ENCODE measurements around the gene CENPX. TPM values are rescaled to one million over a fixed set of nuclear protein-coding genes. Genes with fewer than 3 reads are reported as not detected.

Gene CENPX
- total RNA-seq, 2 experiments from 2014 or later = 57.3 to 73.0 TPM

DNA sequence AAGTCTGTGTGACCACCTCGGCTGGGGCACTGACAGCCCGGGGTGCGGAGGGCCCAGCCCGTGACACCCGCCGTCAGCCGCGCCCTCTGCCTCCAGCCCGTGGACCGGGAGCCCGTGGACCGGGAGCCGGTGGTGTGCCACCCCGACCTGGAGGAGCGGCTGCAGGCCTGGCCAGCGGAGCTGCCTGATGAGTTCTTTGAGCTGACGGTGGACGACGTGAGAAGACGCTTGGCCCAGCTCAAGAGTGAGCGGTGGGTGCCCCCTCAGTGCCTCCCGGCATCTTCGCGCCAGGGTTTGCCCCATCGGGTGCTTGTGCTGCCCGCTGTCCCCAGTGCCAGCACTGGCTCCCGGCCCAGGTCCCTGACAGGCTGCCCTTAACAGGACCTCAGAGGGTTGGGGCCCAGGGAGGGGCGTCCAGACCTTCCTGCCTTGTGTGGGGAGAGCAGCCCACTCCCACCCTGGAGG, 13.7 kb downstream of the CENPX start:
- DNase-seq = no peak
- Mint-ChIP-seq H3K4me3 (no peak overlapping the region), H3K4me1 (no peaks in the 10 kb centered on the region), H3K9me3 (no peaks in the 10 kb centered on the region), H3K27ac (no peak overlapping the region), H3K36me3 (ENCODE audit: low read depth) (no peaks in the 10 kb centered on the region), H3K27me3 (no peaks in the 10 kb centered on the region)
- CTCF ChIA-PET = interaction anchor here (0.7 to 1.3 kb wide), 3 partner anchors 11 to 21 kb away, joined by 3 to 5 read pairs (median 3); no protein-coding TSS in a partner anchor
- POLR2A ChIA-PET = no interaction called here

DNA sequence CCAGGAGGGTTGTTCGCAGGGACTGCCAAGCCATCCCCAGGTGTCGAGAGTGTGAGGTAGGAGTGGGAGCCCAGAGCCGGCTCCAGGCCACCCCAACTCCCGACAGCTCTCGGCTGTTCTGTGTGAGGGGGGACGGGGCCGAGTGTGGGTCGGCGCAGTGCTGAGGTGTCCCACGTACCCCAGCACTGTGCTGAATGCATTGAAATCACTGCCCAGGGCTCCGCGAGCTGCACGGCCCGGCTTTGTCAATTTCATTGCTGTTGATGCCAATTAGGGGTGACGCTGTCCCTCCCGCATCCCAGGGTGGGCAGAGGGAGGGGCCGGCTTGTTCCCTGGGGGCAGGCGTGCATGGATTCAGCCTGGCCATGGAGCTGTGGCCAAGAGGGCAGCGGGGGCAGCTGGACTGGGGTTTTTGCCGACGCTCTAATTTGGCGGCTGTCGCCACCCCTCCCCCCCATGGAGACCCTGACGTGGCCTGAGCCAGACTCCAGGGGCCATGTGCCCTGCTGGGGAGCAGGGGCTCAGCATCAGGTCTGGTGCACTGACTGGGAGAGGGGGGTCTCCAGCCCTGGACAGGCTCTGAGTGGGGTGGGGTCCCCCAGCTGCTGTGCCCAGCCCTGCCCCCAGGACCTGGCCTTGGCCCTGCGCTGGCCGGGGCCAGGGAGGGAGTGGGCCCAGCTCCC, 14.3 kb downstream of the CENPX start:
- CTCF ChIA-PET = interaction anchor here (0.7 to 1.3 kb wide), 2 partner anchors 13 to 23 kb away, joined by 3 to 4 read pairs; partner anchors contain the start of gene RAC3
- Mint-ChIP-seq H3K9me3 (no peaks in the 10 kb centered on the region), H3K4me3 (no peak overlapping the region)

DNA sequence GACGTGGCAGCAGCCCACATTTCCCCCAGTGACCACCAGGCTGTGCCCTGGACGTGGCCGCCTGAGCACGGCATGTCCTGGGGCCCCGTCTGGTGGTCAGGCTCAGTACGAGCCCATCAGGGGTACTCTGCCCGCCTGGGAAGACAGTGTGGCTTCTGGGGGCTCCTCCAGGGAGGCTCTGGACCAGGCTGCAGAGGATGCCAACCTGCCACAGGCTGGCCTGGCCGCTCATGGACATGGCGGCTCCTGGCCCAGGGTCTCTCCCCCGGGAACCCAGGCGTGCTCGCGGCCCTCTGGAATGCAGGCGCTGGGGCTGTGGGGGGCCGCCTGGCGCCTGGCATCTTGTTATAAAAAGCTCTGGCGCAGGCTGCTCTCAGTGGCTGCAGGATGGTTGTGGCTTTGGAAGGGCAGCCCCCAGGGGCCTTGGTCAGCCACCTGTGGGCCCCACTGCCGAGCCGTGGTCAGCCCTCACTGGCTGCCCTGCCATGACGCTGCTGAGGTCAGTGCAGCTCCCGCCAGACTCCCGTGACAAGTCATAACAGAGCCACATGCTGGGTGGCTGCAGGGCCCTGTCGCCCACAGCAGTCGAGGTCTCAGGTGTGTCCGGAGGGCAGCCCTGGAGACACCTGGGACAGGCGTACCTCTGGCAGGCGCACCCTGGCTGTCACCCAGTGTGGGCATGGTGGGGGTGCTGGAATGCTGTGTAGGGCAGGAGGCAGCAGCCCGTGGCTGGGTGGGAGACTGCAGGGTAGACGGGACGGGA, 15.0 kb downstream of the CENPX start:
- DNase-seq = no peak
- H3K36me3 Mint-ChIP-seq (ENCODE audit: low read depth) = no peaks in the 10 kb centered on the region
- ChIA-PET CTCF (interaction anchor here (1.3 kb wide), 1 partner anchor 23 kb away, joined by 4 read pairs; the partner anchor contains the start of gene RAC3), POLR2A (no interaction called here)
- no peak overlapping the region for H3K4me3 Mint-ChIP-seq
- no peak overlapping the region for H3K27ac Mint-ChIP-seq
- H3K9me3 Mint-ChIP-seq = no peaks in the 10 kb centered on the region
- no peaks in the 10 kb centered on the region for H3K4me1 Mint-ChIP-seq
- no peaks in the 10 kb centered on the region for H3K27me3 Mint-ChIP-seq

More for the DNA sequence above, 14.3 kb downstream of the CENPX start:
- Mint-ChIP-seq H3K27ac (no peak overlapping the region), H3K27me3 (no peaks in the 10 kb centered on the region), H3K36me3 (ENCODE audit: low read depth) (no peaks in the 10 kb centered on the region), H3K4me1 (no peaks in the 10 kb centered on the region)
- DNase-seq = no peak
- POLR2A ChIA-PET = no interaction called here

DNA sequence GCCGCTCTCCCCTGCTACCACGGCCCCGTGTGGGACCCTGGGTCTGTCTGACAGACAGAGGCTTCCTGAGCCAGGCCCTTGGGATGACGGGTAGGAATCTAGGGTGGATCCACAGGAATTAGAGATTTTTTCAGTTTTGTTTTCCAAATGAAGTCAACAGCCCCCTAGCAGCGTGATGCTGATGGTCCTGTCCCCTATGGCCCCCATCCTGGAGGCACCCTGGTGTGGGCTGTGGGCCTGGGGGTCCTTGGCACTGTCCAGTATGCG, 15.5 kb downstream of the CENPX start:
- H3K9me3 Mint-ChIP-seq = no peaks in the 10 kb centered on the region
- CTCF ChIA-PET = no interaction called here
- POLR2A ChIA-PET = no interaction called here
- no peaks in the 10 kb centered on the region for H3K36me3 Mint-ChIP-seq (ENCODE audit: low read depth)
- no peak for DNase-seq
- no peak overlapping the region for H3K4me3 Mint-ChIP-seq
- no peaks in the 10 kb centered on the region for H3K4me1 Mint-ChIP-seq
- no peak overlapping the region for H3K27ac Mint-ChIP-seq
- no peaks in the 10 kb centered on the region for H3K27me3 Mint-ChIP-seq

DNA sequence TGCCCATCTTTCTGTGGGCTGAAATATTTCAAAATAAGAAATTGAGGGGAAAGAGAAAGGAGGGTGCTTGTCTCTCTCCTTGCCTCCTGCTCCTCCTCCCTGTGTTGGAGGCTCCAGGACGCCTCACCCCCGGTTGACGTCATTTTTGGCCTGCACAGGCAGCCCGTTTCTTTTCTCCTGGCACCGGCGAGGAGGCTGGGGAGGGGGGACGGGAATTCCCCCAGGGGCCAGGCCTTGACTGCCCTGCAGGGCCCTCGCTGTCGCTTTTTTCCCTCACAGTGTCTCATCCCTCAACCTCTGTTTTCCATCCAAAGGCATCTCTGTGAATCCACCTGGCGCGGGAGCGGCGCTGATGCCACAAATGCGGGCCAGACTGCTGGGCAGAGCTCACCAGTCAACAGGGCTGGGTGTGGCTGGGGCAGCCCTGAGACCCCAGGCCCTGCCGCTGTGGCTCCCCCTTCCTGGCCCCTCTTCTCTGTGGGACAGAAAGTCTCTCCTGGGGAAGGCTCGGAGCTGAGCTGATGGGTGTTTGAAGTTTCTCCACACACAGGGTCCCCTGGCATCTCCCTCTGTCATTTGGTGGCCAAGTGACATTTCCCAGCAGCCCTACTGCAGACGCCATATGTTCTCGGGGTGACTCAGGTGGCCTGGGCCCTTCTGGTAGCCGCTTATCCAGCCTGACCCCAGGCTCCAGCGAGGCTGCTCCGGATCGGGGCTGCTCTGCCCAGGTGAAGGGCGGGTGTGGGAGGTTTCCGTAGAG, 16.0 kb downstream of the CENPX start:
- Mint-ChIP-seq H3K27me3 (no peaks in the 10 kb centered on the region), H3K27ac (no peak overlapping the region), H3K4me1 (no peaks in the 10 kb centered on the region), H3K36me3 (ENCODE audit: low read depth) (no peaks in the 10 kb centered on the region), H3K9me3 (no peaks in the 10 kb centered on the region), H3K4me3 (no peak overlapping the region)
- ChIA-PET CTCF (no interaction called here), POLR2A (no interaction called here)
- DNase-seq = no peak

DNA sequence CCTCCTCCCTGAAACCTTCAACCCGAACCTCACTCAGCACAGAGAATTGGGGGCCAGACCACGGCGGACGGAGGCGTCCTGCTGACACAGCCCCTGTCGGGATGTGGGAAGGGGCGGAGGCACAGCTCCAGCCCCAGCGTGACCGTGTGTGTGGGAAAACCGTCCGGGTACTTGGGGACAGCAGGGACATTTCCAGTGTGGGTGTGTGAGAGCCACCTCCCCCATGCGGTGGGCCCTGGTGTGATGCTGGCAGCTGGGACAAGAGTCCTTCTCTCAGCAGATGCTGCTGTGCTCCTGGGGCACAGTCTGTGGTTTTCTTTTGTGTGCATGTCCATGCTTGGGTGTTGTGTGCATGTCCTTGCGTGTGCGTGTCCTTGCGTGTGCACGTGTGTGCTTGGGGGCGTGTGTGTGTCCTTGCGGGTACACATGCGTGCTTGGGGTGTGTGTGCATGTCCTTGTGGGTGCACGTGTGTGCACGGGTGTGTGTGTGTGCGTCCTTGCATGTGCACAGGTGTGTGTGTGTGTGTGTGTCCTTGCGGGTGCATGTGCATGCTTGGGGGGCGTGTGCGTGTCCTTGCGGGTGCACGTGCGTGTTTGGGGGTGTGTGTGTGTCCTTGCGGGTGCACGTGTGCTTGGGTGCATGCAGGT, 16.9 kb downstream of the CENPX start:
- CTCF ChIA-PET = no interaction called here
- no peak overlapping the region for H3K27ac Mint-ChIP-seq

DNA sequence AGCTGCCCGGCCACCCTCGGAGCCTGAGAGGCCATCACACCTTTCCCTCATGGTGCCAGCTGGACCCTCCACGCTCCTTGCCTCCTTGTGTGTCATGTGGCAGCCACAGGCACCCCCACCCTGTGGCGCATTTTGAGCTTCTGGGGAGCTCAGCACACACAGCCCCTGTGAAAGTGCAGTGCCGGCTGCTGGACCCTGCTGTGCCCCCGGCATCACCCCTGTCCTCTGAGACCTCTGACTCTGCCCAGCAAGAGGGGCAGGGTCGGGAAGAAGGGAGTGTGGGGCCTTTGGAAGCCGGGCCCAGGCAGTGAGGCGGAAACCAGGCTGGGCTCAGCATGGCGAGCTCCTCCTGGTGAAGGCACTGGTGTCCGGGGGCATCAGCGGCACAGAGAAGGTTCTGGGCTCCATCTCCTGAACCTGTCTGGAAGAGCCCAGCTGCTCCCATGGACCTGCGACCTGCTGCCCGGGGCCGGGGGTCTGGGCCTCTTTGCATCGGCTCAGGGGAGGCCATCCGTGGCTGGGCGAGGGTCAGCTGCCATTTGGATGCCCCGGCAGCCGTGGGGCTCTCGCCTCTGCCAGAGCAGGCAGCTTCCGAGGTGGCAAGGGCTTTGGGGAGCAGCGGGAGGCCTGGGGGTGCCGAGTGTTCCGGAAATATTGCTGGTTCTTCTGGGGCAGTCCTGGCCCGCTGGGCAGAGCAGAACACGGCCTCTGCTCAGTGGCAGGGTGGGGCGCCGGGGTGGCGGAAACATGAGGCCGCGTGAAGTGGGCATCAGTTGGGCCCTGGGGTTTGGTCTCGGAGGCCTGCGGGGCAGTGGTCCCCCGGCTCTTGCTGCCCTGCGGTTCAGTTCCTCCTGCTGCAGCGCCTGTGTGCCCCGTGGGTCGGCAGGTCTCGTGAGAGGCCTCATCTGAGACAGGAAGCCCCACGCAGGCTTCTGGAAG, 17.9 kb downstream of the CENPX start:
- CTCF ChIA-PET = interaction anchor here (0.6 to 1.2 kb wide), 2 partner anchors 15 to 45 kb away, joined by 3 read pairs; no protein-coding TSS in a partner anchor
- H3K4me3 Mint-ChIP-seq = no peak overlapping the region
- POLR2A ChIA-PET = no interaction called here
- no peaks in the 10 kb centered on the region for H3K4me1 Mint-ChIP-seq
- H3K36me3 Mint-ChIP-seq (ENCODE audit: low read depth) = no peaks in the 10 kb centered on the region
- H3K27me3 Mint-ChIP-seq = no peaks in the 10 kb centered on the region
- no peak for DNase-seq
- H3K27ac Mint-ChIP-seq = no peak overlapping the region
- no peaks in the 10 kb centered on the region for H3K9me3 Mint-ChIP-seq

More for the DNA sequence above, 16.9 kb downstream of the CENPX start:
- Mint-ChIP-seq H3K9me3 (no peaks in the 10 kb centered on the region), H3K27me3 (no peaks in the 10 kb centered on the region), H3K4me3 (no peak overlapping the region), H3K36me3 (ENCODE audit: low read depth) (no peaks in the 10 kb centered on the region), H3K4me1 (no peaks in the 10 kb centered on the region)
- DNase-seq = no peak
- POLR2A ChIA-PET = no interaction called here

DNA sequence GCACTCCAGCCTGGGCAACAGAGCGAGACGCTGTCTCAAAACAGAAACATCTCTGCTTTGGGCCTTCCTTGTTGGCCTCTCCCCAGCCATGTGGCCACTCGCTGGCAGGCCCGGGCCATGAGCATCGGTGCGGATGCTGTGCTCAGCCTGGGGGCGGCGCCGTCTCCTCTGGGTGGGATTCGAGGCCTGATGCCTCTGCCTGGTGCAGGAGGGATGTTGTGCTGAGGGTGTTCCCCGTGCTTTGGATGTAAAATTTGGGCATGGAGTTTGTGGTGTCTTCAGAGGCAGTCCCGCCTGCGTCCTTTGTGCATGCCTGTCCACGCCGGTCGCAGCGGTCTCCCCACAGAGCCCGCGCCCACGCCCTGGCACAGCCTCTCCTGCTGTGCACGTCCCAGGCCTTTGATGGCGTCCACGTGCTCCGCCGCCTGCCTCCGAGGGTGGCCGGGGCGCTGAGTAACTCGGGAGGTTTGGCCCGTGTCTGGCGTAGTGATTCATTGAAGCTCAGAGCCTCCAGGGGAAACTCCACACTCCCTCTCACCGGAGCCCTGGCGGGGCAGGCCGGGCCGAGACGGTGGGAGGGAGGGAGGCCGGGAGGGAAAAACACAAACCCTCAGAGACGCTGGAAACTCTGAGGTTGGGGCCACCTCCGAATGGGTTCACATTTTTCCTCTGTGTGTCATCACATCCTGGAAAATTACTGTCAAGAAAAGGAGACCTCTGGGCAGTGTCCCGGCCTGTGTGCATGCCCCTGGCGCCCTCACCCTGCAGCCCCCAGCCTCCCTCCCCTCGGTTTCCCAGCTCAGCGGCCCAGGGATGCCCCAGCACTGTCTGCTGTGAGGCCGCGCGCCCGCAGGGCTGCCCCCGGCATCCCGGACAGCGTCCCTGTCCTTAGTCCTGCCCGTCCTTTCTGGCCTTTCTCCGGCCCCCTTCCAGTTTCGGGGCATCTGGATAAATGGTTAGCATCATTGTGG, 19.0 kb downstream of the CENPX start:
- ChIA-PET CTCF (interaction anchor here (1.2 kb wide), 1 partner anchor 14 kb away, joined by 3 read pairs; no protein-coding TSS in a partner anchor), POLR2A (no interaction called here)
- Mint-ChIP-seq H3K36me3 (ENCODE audit: low read depth) (no peaks in the 10 kb centered on the region), H3K4me3 (no peak overlapping the region), H3K27me3 (no peaks in the 10 kb centered on the region), H3K4me1 (no peaks in the 10 kb centered on the region), H3K9me3 (no peaks in the 10 kb centered on the region), H3K27ac (no peak overlapping the region)
- no peak for DNase-seq

DNA sequence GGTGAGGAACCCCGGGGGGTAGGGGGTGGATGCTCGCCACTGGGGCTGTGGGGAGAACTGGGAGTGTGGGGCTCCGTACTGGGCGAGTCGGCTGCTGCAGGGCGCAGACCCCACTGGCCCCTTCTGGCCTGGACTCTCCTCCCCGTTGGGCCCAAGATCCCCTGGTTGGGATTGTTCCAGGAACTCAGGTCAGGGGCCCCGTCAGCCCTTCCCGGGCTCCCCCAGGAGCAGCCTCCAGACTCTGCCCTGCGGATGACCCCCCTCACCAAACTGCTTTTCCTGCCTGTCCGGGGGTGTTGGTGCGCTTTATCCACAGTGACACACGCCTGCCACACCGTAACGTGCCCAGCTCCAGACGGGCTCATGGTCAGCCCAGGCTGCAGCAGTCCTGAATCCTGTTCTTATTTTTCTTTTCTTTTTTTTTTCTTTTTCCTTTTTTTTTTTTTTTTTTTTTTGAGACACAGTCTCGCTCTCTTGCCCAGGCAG, 21.1 kb downstream of the CENPX start:
- Mint-ChIP-seq H3K36me3 (ENCODE audit: low read depth) (no peaks in the 10 kb centered on the region), H3K9me3 (no peaks in the 10 kb centered on the region), H3K27me3 (no peaks in the 10 kb centered on the region), H3K4me1 (no peaks in the 10 kb centered on the region), H3K27ac (no peak overlapping the region), H3K4me3 (no peak overlapping the region)
- ChIA-PET POLR2A (interaction anchor here (0.7 kb wide), 1 partner anchor 75 kb away, joined by 6 read pairs; no protein-coding TSS in a partner anchor), CTCF (no interaction called here)
- DNase-seq = no peak

DNA sequence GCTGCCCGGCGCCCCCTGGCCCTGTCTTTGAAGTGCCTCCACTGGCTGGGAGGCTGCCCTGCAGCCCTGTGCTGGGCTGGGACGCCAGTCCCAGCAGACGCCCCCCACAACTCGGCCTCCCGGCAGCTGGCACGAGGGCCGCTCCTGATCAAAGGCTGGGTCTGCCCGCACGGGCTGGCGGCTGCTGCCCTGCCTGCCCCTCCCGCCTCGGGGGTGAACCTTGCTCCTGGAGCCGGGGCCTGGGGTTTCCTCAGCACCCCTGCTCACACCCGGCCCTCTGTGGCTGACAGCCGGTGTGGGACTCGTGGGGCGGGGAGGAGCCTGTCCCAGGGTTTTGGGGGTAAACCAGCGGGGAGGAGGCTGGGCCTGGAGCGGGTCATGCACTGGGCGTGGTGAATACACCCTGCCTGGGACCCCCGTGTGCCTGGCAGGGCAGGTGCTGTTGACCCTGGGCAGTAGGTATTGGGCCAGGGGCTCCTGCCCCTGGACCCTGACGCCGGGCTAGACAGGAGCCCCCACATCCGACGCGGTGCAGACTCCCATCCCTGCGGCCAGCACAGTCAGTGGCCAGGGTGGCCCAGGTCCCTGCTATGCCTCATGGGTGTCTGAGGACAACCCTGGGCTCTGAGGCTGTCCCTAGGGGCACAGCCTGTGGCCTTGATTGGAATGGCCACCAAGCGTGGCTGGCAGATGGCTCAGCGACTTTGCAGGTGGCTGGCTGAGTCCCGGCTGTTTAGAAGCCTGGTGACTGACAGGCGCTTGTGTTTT, 21.7 kb downstream of the CENPX start:
- Mint-ChIP-seq H3K36me3 (ENCODE audit: low read depth) (no peaks in the 10 kb centered on the region), H3K27ac (no peak overlapping the region), H3K4me1 (no peaks in the 10 kb centered on the region), H3K27me3 (no peaks in the 10 kb centered on the region), H3K9me3 (no peaks in the 10 kb centered on the region), H3K4me3 (no peak overlapping the region)
- DNase-seq = no peak
- ChIA-PET CTCF (no interaction called here), POLR2A (no interaction called here)
